Hematopoietic multipotent progenitor cell treated with erythropoietin and hydrocortisone succinate and interleukin-3 and kit ligand, for 8 days (in vitro differentiated cells): Measurements from ENCODE around the gene EFNB2.

Source experiments
- DNase-seq: peaks from one replicate; pipeline ENCODE4 v3.0.0-alpha.2; 2015

The EFNB2 gene

GRCh38 chr13:106443607-106444322 is 91.7 kb downstream of the EFNB2 start:
- no peak for DNase-seq

- DNase-seq: no peak
Measured at GRCh38 chr13:106440866-106441265, 94.6 kb downstream of the EFNB2 start.
